K562 (cell line): Measurements from ENCODE around the gene RNASE2.

Experiments
- KDM5B ChIP-seq: fragments of 200-600 bp; sonication (generic); IDR thresholded peaks from 2 replicates; pipeline ENCODE4 v1.6.1; 2012; ENCODE audit warnings: low read depth, mild to moderate bottlenecking, moderate library complexity, low read length, control low read depth, inconsistent platforms; ENCODE audit not compliant: insufficient replicate concordance
- NRF1 ChIP-seq, 2 experiments: fragments of 450-650 bp; IDR thresholded peaks in 1 of 2; conservative IDR thresholded peaks in 1 of 2; 2 replicates each; pipeline ENCODE4 v1.6.1; 2014; ENCODE audit warnings: mild to moderate bottlenecking in 2 of 2
- POLR2A ChIP-seq: fragments of 450-650 bp; conservative IDR thresholded peaks from 2 replicates; pipeline ENCODE4 v1.6.1; 2016
- TEAD2 ChIP-seq: fragments of 450-650 bp; IDR thresholded peaks from 2 replicates; pipeline ENCODE4 v1.6.1; 2016; ENCODE audit warnings: missing genetic modification characterization, control low read depth, missing compliant biosample characterization
- TF ChIP-seq, protein P1 (sequence below), 3 experiments: IDR thresholded peaks in 2 of 3; conservative IDR thresholded peaks in 1 of 3; 2 replicates each; pipeline ENCODE4 v1.5.1; 2011 to 2012; ENCODE audit warnings: low read length in 3 of 3, mild to moderate bottlenecking in 3 of 3, control low read depth in 2 of 3, improper control_type of control experiment in 1 of 3, inconsistent platforms in 1 of 3, low read depth in 1 of 3, mixed read lengths in 1 of 3, moderate library complexity in 1 of 3; ENCODE audit not compliant: insufficient read depth in 2 of 3
- TF ChIP-seq, protein P2 (sequence below): fragments of 450-650 bp; IDR thresholded peaks from 2 replicates; pipeline ENCODE4 v1.6.1; 2016

DNA sequence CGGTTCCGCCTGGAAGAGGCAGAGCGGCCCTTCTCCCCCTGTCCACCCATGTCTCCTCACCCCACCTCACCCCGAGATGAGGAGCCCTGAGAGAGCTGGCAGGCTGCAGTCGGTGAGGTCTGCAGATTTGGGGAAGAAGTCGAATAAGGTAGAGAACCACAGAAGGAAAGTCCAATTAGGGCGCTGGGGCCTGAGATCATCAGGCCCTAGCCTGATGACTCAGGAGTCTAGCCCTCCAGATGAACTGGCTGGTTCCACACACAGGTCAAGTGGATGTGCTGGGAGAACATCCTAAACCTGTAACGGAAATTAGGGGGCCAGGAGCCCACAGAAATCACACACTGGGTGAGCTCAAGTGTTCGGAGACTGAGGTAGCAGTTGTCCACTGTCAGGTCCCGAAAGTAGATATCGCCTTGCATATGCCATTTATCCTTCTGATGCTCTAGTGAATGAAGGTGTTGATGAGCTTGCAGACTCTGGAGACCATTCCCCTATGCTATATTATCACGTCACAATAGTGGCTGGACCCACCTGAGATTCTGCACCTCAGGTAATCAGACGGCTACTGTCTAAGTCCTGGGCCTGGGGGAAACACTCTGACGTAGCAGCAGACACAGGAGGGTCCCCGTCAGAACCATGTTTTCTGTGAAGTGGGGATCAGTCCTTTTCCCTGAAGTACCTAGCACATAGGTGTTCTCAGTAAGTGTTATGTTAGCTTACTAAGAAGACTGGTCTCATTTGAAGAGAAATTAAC lies 33.6 kb downstream of the RNASE2 start:
- TF ChIP-seq POLR2A (no peak), NRF1 (conservative IDR thresholded peaks at IDR 0.05 in 1 of 2, IDR thresholded peaks at IDR 0.05 in 1 of 2) (no peak), TEAD2 (tag) (no peak), KDM5B (no peak)
- TF ChIP-seq, protein P1, sequence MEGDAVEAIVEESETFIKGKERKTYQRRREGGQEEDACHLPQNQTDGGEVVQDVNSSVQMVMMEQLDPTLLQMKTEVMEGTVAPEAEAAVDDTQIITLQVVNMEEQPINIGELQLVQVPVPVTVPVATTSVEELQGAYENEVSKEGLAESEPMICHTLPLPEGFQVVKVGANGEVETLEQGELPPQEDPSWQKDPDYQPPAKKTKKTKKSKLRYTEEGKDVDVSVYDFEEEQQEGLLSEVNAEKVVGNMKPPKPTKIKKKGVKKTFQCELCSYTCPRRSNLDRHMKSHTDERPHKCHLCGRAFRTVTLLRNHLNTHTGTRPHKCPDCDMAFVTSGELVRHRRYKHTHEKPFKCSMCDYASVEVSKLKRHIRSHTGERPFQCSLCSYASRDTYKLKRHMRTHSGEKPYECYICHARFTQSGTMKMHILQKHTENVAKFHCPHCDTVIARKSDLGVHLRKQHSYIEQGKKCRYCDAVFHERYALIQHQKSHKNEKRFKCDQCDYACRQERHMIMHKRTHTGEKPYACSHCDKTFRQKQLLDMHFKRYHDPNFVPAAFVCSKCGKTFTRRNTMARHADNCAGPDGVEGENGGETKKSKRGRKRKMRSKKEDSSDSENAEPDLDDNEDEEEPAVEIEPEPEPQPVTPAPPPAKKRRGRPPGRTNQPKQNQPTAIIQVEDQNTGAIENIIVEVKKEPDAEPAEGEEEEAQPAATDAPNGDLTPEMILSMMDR (IDR thresholded peaks at IDR 0.05 in 2 of 3, conservative IDR thresholded peaks at IDR 0.05 in 1 of 3; ENCODE audit: insufficient read depth in 2 of 3, low read depth in 1 of 3, low read length in 3 of 3) = no peak
- TF ChIP-seq, protein P2, sequence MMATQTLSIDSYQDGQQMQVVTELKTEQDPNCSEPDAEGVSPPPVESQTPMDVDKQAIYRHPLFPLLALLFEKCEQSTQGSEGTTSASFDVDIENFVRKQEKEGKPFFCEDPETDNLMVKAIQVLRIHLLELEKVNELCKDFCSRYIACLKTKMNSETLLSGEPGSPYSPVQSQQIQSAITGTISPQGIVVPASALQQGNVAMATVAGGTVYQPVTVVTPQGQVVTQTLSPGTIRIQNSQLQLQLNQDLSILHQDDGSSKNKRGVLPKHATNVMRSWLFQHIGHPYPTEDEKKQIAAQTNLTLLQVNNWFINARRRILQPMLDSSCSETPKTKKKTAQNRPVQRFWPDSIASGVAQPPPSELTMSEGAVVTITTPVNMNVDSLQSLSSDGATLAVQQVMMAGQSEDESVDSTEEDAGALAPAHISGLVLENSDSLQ = no peak
